Measurements from ENCODE around the gene BCL2L13.

BCL2L13 gene

DNA sequence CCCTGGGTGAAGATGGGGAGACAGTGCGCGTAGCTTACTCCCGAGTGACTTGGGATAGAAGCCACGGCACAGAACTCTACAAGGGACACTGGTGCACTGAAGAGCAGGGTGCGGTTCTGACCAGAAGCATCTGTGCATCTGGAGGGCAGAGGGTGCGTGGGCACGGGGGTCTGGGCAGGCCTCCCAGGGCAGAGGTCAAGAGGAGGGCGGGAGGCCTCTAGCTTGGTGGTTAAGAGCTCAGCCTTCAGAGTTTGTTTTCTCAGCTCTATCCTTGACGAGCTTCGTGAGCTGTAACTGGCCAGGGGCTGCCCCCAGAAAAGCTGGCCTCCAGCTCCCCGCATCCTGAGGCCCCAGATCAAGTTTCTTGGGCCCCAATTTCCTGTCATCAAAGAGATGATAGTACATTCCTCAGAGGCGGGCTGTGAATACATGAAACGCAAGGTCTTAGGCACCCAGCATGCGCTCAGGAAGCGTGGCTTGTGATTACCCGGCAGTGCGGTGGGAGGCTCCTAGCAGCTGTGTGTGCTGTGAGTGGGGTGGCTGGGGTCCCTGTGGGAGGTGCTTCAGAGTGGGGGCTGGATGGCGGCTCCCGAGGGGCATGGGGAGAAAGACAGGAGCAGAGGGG, 141.7 kb downstream of the BCL2L13 start:
- DNase-seq (ENCODE audit: low spot score), result no peak

All from CD4-positive, alpha-beta T cell treated with Interleukin-15 for 4 hours (primary cell).